Panc1 (cell line): ENCODE data around the gene KIF1A.
"Not testable (repeated sequence)": the region's sequence is repeated elsewhere in the genome, so short reads cannot be mapped to it uniquely, and the experiment has no call there.

Experiments used
- TCF7L2 ChIP-seq: IDR thresholded peaks from 2 replicates; pipeline ENCODE4 v1.6.1; 2011; ENCODE audit warnings: mild to moderate bottlenecking, low read depth, low read length, inconsistent platforms
- TF ChIP-seq, protein P1 (sequence below): fragments of 450-650 bp; IDR thresholded peaks from 2 replicates; pipeline ENCODE4 v1.5.1; 2017; ENCODE audit warnings: mild to moderate bottlenecking
- TF ChIP-seq, protein P2 (sequence below), 2 experiments: IDR thresholded peaks; 2 replicates each; pipeline ENCODE4 v1.6.1; 2011 to 2012; ENCODE audit warnings: low read depth in 2 of 2, control low read depth in 1 of 2, low read length in 1 of 2, mild to moderate bottlenecking in 1 of 2, moderate library complexity in 1 of 2; ENCODE audit not compliant: insufficient read depth in 1 of 2

DNA sequence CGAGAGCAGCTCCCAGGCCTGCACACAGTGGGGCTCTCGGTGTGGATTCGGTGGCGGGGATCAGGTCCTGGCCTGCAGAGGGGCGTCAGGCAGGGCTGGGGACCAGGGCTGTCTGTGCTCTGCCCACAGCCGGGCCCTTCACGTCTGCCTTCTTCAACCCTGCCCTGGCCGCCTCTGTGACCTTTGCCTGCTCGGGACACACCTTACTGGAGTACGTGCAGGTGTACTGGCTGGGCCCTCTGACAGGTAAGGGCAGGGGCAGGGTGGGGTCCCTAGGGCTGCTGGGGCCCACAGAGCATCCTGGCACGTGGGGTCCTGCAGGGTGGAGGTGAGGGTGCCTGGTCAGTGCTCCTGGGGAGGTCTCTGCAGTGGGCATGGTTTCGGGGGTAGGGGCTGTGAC, 125.7 kb downstream of the KIF1A start:
- TF ChIP-seq, protein P1, sequence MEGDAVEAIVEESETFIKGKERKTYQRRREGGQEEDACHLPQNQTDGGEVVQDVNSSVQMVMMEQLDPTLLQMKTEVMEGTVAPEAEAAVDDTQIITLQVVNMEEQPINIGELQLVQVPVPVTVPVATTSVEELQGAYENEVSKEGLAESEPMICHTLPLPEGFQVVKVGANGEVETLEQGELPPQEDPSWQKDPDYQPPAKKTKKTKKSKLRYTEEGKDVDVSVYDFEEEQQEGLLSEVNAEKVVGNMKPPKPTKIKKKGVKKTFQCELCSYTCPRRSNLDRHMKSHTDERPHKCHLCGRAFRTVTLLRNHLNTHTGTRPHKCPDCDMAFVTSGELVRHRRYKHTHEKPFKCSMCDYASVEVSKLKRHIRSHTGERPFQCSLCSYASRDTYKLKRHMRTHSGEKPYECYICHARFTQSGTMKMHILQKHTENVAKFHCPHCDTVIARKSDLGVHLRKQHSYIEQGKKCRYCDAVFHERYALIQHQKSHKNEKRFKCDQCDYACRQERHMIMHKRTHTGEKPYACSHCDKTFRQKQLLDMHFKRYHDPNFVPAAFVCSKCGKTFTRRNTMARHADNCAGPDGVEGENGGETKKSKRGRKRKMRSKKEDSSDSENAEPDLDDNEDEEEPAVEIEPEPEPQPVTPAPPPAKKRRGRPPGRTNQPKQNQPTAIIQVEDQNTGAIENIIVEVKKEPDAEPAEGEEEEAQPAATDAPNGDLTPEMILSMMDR = not testable (repeated sequence)
- TF ChIP-seq TCF7L2 = not testable (repeated sequence)
- TF ChIP-seq, protein P2, sequence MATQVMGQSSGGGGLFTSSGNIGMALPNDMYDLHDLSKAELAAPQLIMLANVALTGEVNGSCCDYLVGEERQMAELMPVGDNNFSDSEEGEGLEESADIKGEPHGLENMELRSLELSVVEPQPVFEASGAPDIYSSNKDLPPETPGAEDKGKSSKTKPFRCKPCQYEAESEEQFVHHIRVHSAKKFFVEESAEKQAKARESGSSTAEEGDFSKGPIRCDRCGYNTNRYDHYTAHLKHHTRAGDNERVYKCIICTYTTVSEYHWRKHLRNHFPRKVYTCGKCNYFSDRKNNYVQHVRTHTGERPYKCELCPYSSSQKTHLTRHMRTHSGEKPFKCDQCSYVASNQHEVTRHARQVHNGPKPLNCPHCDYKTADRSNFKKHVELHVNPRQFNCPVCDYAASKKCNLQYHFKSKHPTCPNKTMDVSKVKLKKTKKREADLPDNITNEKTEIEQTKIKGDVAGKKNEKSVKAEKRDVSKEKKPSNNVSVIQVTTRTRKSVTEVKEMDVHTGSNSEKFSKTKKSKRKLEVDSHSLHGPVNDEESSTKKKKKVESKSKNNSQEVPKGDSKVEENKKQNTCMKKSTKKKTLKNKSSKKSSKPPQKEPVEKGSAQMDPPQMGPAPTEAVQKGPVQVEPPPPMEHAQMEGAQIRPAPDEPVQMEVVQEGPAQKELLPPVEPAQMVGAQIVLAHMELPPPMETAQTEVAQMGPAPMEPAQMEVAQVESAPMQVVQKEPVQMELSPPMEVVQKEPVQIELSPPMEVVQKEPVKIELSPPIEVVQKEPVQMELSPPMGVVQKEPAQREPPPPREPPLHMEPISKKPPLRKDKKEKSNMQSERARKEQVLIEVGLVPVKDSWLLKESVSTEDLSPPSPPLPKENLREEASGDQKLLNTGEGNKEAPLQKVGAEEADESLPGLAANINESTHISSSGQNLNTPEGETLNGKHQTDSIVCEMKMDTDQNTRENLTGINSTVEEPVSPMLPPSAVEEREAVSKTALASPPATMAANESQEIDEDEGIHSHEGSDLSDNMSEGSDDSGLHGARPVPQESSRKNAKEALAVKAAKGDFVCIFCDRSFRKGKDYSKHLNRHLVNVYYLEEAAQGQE (IDR thresholded peaks at IDR 0.05; ENCODE audit: insufficient read depth in 1 of 2, low read depth in 2 of 2, low read length in 1 of 2) = not testable (repeated sequence)
